Kidney epithelial cell (primary cell): Measurements from ENCODE around the gene INSYN2A. TPM values are rescaled to one million over a fixed set of nuclear protein-coding genes. Genes with fewer than 3 reads are reported as not detected.

Experiments used
- DNase-seq: peaks from one replicate; pipeline ENCODE4 v3.0.0-alpha.2; 2010; ENCODE audit warnings: low read depth
- H3K27me3 ChIP-seq: 2 replicates; pipeline ENCODE4 v1.6.0; 2011; ENCODE audit warnings: low read length; ENCODE audit not compliant: control insufficient read depth, insufficient read depth
- H3K36me3 ChIP-seq: 2 replicates; pipeline ENCODE4 v1.5.1; 2011; ENCODE audit warnings: low read length; ENCODE audit not compliant: control insufficient read depth, insufficient read depth
- H3K4me3 ChIP-seq: 2 replicates; pipeline ENCODE4 v1.5.1; 2011; ENCODE audit warnings: low read depth, mild to moderate bottlenecking, control low read depth, low read length
- CTCF ChIP-seq: IDR thresholded peaks from 2 replicates; pipeline ENCODE4 v1.5.1; 2011; ENCODE audit warnings: mild to moderate bottlenecking, moderate library complexity, low read length, control low read depth, inconsistent platforms; ENCODE audit not compliant: insufficient read depth, poor library complexity, severe bottlenecking
- total RNA-seq: library from RNA; depleted of rRNA; stranded (reverse); fragments of >200 nt; gene quantifications from 2 replicates; pipeline ENCODE4 v1.2.3, GENCODE V29; 2015

Gene INSYN2A
- total RNA-seq, 1 donor from 2014 or later: 0.04 TPM

GRCh38 chr10:127234306-127234800 is 38.0 kb upstream of the INSYN2A start:
- no peaks in the 10 kb centered on the region for H3K27me3 ChIP-seq
- no peak for TF ChIP-seq CTCF

GRCh38 chr10:127228195-127228787 is 31.9 kb upstream of the INSYN2A start:
- H3K36me3 ChIP-seq: no peaks in the 10 kb centered on the region

More at GRCh38 chr10:127234306-127234800, 38.0 kb upstream of the INSYN2A start:
- H3K4me3 ChIP-seq: no peak overlapping the region
- DNase-seq: no peak
- no peaks in the 10 kb centered on the region for H3K36me3 ChIP-seq

GRCh38 chr10:127227663-127228062 is 31.3 kb upstream of the INSYN2A start:
- no peaks in the 10 kb centered on the region for H3K36me3 ChIP-seq
- H3K4me3 ChIP-seq: no peak overlapping the region
- H3K27me3 ChIP-seq: no peaks in the 10 kb centered on the region
- no peak for DNase-seq
- no peak for TF ChIP-seq CTCF

More at GRCh38 chr10:127228195-127228787, 31.9 kb upstream of the INSYN2A start:
- no peak overlapping the region for H3K4me3 ChIP-seq
- DNase-seq: no peak
- H3K27me3 ChIP-seq: no peaks in the 10 kb centered on the region
- no peak for TF ChIP-seq CTCF

GRCh38 chr10:127227027-127227426 is 30.6 kb upstream of the INSYN2A start:
- H3K36me3 ChIP-seq: no peaks in the 10 kb centered on the region
- no peak overlapping the region for H3K4me3 ChIP-seq
- TF ChIP-seq CTCF: no peak
- H3K27me3 ChIP-seq: no peaks in the 10 kb centered on the region
- DNase-seq: no peak

- no peak for TF ChIP-seq CTCF
- no peak for DNase-seq
- no peaks in the 10 kb centered on the region for H3K36me3 ChIP-seq
- no peak overlapping the region for H3K4me3 ChIP-seq
- H3K27me3 ChIP-seq: no peaks in the 10 kb centered on the region
These were observed 24.9 kb upstream of the INSYN2A start for GRCh38 chr10:127221281-127221680.

GRCh38 chr10:127218658-127219057 is 22.3 kb upstream of the INSYN2A start:
- TF ChIP-seq CTCF: no peak
- H3K4me3 ChIP-seq: no peak overlapping the region
- no peak for DNase-seq
- H3K27me3 ChIP-seq: no peaks in the 10 kb centered on the region
- no peaks in the 10 kb centered on the region for H3K36me3 ChIP-seq
